Upper lobe of left lung (tissue), 6 donors: Measurements from ENCODE around the gene PITX1. TPM values are rescaled to one million over a fixed set of nuclear protein-coding genes. Genes with fewer than 3 reads are reported as not detected.

Experiments
- ATAC-seq, 2 donors: fragments of 200-7000 bp; cut with Tn5 transposase; one replicate each; pipeline ENCODE4 v1.9.1; 2022; ENCODE audit warnings: mild to moderate bottlenecking in 2 of 2, moderate library complexity in 2 of 2; ENCODE audit not compliant: low FRiP score in 2 of 2
- DNase-seq, 2 donors: peaks; one replicate each; pipeline ENCODE4 v3.0.0-alpha.2; 2019 to 2020
- H3K27ac ChIP-seq, 4 donors: fragments of 200-600 bp; sonication (generic); one replicate each; pipeline ENCODE4 v1.5.1; 2016 to 2019
- H3K27me3 ChIP-seq, 4 donors: fragments of 200-600 bp; sonication (generic); one replicate each; pipeline ENCODE4 v1.5.1; 2017 to 2019
- H3K36me3 ChIP-seq, 4 donors: fragments of 200-600 bp; sonication (generic); one replicate each; pipeline ENCODE4 v1.5.1; 2016 to 2019
- H3K4me1 ChIP-seq, 4 donors: fragments of 200-600 bp; sonication (generic); one replicate each; pipeline ENCODE4 v1.5.1; 2018 to 2019
- H3K4me3 ChIP-seq, 4 donors: fragments of 200-600 bp; sonication (generic); one replicate each; pipeline ENCODE4 v1.5.1; 2017 to 2019; ENCODE audit warnings: mild to moderate bottlenecking in 2 of 4, moderate library complexity in 1 of 4
- H3K9me3 ChIP-seq, 4 donors: fragments of 200-600 bp; sonication (generic); one replicate each; pipeline ENCODE4 v1.5.1; 2018 to 2019
- EP300 ChIP-seq, 4 donors: sonication (generic); formaldehyde crosslinking; IDR thresholded peaks; one replicate each; pipeline ENCODE4 v1.5.1; 2017; ENCODE audit warnings: antibody characterized with exemption in 4 of 4, control low read depth in 2 of 4
- POLR2A ChIP-seq, 4 donors: fragments of 450-650 bp; IDR thresholded peaks; one replicate each; pipeline ENCODE4 v1.5.1; 2016 to 2017; ENCODE audit warnings: antibody characterized with exemption in 4 of 4, mild to moderate bottlenecking in 2 of 4
- POLR2AphosphoS5 ChIP-seq, 2 donors: sonication (generic); formaldehyde crosslinking; IDR thresholded peaks; one replicate each; pipeline ENCODE4 v1.5.1; 2017; ENCODE audit warnings: antibody characterized with exemption in 2 of 2
- WGBS, 2 donors: methylation state at CpG; one replicate each; pipeline ENCODE4 v1.1.5; 2017 to 2018; 5-methylcytosine and 5-hydroxymethylcytosine counted together
- total RNA-seq, 6 donors: library from RNA; depleted of rRNA in 4 of 6; stranded (reverse); fragments of >200 nt in 4 of 6; gene quantifications; one replicate each; pipeline versions ENCODE4 v1.1.0 to v1.2.1, GENCODE V29; 2016 to 2021
- TF ChIP-seq, protein P1 (sequence below), 6 experiments: fragments of 450-650 bp in 4 of 6; fragments of 200-600 bp in 2 of 6; sonication (generic) in 2 of 6; IDR thresholded peaks; one replicate each; pipeline ENCODE4 v1.5.1; 2016 to 2019; ENCODE audit warnings: antibody characterized with exemption in 6 of 6
- donor health status: DM: no; HTN: no; CAD: no; lungs with moderate emphysema.
- donor health status: DM: no; HTN: yes; CAD: no; lungs with severe emphysema.

PITX1 gene
- total RNA-seq, 6 donors from 2014 or later: 0.23 to 11.0 (median 1.0) TPM; not detected in 2

DNA sequence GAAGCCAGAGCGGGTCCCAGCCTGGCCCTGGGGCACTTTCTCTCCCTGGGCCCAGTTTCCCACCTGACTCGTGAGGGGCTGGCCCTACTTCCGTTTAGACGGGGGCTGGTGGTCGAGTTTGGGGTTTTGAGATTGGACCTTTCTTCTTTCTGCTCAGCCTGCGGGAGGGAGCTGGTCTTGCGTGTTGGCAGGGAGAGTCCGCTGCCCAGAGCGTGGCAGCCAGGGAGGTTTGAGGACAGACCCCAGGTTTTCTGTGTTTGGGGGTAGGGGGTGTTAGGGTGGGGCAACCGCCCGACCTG lies 6.0 kb upstream of the PITX1 start:
- Histone ChIP-seq H3K27ac (no peak overlapping the region), H3K27me3 (peaks cover 0 to 65% (median 38%) of the 10 kb centered on the region in 4 donors), H3K4me1 (peaks cover 12 to 23% (median 18%) of the 10 kb centered on the region in 4 donors), H3K9me3 (no peaks in the 10 kb centered on the region), H3K36me3 (no peaks in the 10 kb centered on the region), H3K4me3 (peak overlapping the region in 1 of 4 donors; percentile 11)
- TF ChIP-seq EP300 (IDR thresholded peaks at IDR 0.05) (no peak), POLR2AphosphoS5 (IDR thresholded peaks at IDR 0.05) (no peak), POLR2A (IDR thresholded peaks at IDR 0.05) (no peak)
- TF ChIP-seq, protein P1, sequence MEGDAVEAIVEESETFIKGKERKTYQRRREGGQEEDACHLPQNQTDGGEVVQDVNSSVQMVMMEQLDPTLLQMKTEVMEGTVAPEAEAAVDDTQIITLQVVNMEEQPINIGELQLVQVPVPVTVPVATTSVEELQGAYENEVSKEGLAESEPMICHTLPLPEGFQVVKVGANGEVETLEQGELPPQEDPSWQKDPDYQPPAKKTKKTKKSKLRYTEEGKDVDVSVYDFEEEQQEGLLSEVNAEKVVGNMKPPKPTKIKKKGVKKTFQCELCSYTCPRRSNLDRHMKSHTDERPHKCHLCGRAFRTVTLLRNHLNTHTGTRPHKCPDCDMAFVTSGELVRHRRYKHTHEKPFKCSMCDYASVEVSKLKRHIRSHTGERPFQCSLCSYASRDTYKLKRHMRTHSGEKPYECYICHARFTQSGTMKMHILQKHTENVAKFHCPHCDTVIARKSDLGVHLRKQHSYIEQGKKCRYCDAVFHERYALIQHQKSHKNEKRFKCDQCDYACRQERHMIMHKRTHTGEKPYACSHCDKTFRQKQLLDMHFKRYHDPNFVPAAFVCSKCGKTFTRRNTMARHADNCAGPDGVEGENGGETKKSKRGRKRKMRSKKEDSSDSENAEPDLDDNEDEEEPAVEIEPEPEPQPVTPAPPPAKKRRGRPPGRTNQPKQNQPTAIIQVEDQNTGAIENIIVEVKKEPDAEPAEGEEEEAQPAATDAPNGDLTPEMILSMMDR (IDR thresholded peaks at IDR 0.05): no peak
- DNase-seq (peak in 1 of 2 donors; percentile 15), ATAC-seq (no peak)
- 9 to 20% methylated on average over 6 to 7 of the region's 11 CpGs for WGBS, 2 donors

DNA sequence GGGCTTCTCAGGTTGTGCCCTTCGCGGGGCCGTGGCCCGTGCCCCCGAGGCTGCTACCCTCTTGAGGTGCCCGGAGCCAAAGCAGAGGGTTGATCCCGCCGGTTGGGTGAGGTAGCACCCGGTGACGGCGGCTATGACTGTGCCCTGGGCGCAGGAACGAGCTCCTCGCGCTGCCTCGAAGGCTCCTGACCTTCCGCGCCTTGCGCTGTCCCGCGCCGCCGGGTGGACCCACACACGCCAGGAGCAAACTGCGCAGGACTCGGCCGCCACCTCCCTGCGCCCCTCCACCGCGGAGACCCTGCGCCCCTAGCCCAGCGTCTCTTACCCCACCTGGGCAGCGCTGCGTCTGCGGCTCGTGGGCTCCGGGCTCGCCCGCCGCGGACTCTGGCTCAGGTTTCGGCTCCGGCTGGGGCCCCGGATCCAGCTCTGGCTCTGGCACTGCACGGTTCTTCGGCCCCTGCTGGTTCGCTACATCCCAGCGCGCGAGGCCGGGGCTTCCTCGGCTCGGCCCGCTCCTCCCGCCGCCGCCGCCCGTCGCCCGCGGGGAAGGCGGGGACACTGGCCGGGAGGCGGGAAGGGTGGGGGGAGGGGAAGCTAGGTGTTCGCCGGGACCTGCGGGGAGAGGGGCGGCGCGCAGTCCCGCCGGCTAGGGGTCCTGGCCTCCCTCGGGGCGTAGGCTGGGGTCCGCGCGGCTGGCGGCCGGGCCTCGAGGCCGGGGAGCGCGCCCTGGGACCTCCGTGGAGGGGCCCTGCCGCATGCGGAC lies 5.4 kb upstream of the PITX1 start:
- ATAC-seq (peak in 1 of 2 donors; percentile 30), DNase-seq (peak in 1 of 2 donors; percentile 85)
- Histone ChIP-seq H3K27ac (no peak overlapping the region), H3K4me1 (peaks cover 13 to 28% (median 20%) of the 10 kb centered on the region in 4 donors), H3K4me3 (peak overlapping the region in 2 of 4 donors; percentile 11 to 22), H3K36me3 (no peaks in the 10 kb centered on the region), H3K9me3 (no peaks in the 10 kb centered on the region), H3K27me3 (peaks cover 0 to 69% (median 40%) of the 10 kb centered on the region in 4 donors)
- WGBS, 2 donors: 9% methylated on average over 12 to 20 of the region's 87 CpGs
- TF ChIP-seq POLR2A (IDR thresholded peaks at IDR 0.05): no peak
- TF ChIP-seq EP300 (IDR thresholded peaks at IDR 0.05): no peak
- no peak for TF ChIP-seq POLR2AphosphoS5 (IDR thresholded peaks at IDR 0.05)
- TF ChIP-seq, protein P1 (IDR thresholded peaks at IDR 0.05): no peak

DNA sequence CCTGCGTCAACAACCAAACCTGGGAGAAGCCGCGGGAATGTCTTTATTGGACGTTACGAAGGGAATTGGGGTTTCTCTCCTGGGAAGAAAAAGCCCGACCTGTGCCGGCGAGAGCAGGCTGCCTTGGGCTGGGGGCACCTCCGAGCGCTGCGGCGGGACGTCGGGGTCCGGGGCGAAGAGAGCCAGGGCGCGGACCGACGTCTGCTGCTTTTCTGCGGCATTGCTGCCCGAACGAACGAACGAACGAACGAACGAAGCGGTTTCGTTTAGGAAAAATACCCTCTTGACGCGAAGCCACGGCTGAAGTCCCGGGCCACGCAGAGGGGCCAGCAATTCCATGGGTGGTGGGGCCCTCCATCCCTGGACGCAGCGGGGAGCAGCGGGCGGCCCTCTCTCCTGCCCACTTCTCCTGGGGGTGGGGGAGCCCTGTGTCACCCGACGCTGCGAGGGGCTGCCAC lies 4.8 kb upstream of the PITX1 start:
- H3K4me1 ChIP-seq: peaks cover 19 to 34% (median 26%) of the 10 kb centered on the region in 4 donors
- H3K36me3 ChIP-seq: no peaks in the 10 kb centered on the region
- TF ChIP-seq POLR2A (IDR thresholded peaks at IDR 0.05) (no peak), POLR2AphosphoS5 (IDR thresholded peaks at IDR 0.05) (no peak), EP300 (IDR thresholded peaks at IDR 0.05) (no peak)
- TF ChIP-seq, protein P1 (IDR thresholded peaks at IDR 0.05): no peak
- H3K27ac ChIP-seq: no peak overlapping the region
- 8 to 12% methylated on average over 6 to 42 of the region's 42 CpGs for WGBS, 2 donors
- DNase-seq (no peak), ATAC-seq (no peak)
- H3K27me3 ChIP-seq: peaks cover 0 to 75% (median 43%) of the 10 kb centered on the region in 4 donors
- H3K9me3 ChIP-seq: no peaks in the 10 kb centered on the region
- peak overlapping the region in 1 of 4 donors; percentile 11 for H3K4me3 ChIP-seq

DNA sequence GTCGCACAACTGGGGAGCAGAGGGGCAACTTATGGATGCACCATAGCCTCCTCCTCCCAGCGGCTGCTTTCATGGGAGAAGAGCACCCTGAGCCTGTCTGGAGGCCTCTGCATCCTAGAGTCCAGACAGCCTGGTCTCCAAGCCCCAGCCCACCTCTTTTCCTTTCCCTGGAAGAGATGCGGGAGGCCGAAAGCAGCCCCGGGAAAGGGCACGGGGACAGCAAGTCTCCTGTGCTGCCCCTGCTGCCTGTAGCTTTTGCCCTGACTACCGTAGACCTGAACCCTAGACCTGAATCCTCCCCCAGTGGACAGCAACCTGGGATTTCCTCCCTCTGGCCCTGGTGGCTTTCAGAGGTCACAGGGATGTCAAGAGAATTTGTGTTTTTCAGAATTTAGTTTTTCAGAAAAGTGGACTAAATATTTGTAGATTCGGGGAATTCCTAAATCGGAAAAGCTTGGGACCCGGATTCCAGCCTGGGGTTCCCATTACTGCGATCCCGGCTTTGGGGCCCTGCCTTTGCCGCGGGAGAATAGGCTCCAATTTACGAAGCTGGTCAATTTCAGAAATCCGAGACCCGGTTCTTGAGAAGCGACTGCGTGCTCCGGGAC lies 4.3 kb upstream of the PITX1 start:
- no peak overlapping the region for H3K4me3 ChIP-seq
- no peaks in the 10 kb centered on the region for H3K9me3 ChIP-seq
- H3K4me1 ChIP-seq: peaks cover 23 to 40% (median 31%) of the 10 kb centered on the region in 4 donors
- WGBS, 2 donors: 15 to 23% methylated on average over 4 to 20 of the region's 20 CpGs
- no peak overlapping the region for H3K27ac ChIP-seq
- TF ChIP-seq POLR2A (IDR thresholded peaks at IDR 0.05): no peak
- no peak for TF ChIP-seq POLR2AphosphoS5 (IDR thresholded peaks at IDR 0.05)
- TF ChIP-seq, protein P1 (IDR thresholded peaks at IDR 0.05): no peak
- TF ChIP-seq EP300 (IDR thresholded peaks at IDR 0.05): no peak
- no peak for DNase-seq
- H3K27me3 ChIP-seq: peaks cover 0 to 81% (median 47%) of the 10 kb centered on the region in 4 donors
- no peaks in the 10 kb centered on the region for H3K36me3 ChIP-seq
- no peak for ATAC-seq
